Neural crest cell (in vitro differentiated cells): Measurements from ENCODE around the gene NR1D1. TPM values are rescaled to one million over a fixed set of nuclear protein-coding genes. Genes with fewer than 3 reads are reported as not detected.

Experiments used
- DNase-seq: peaks from one replicate; pipeline ENCODE4 v3.0.0; 2021; ENCODE audit warnings: low read depth, mixed read lengths, low spot score
- H3K27ac Mint-ChIP-seq: one replicate; pipeline ENCODE4 v1.8.0; 2021; ENCODE audit warnings: mild to moderate bottlenecking, mixed read lengths; ENCODE audit not compliant: unreplicated experiment
- H3K27me3 Mint-ChIP-seq: 2 replicates; pipeline ENCODE4 v1.8.0; 2021; ENCODE audit warnings: low read depth, mild to moderate bottlenecking, mixed read lengths
- H3K36me3 Mint-ChIP-seq: 2 replicates; pipeline ENCODE4 v1.8.0; 2021; ENCODE audit warnings: low read depth, mild to moderate bottlenecking, mixed read lengths
- H3K4me1 Mint-ChIP-seq: 2 replicates; pipeline ENCODE4 v1.8.0; 2021; ENCODE audit warnings: mixed read lengths
- H3K4me3 Mint-ChIP-seq: one replicate; pipeline ENCODE4 v1.8.0; 2021; ENCODE audit warnings: mild to moderate bottlenecking, mixed read lengths
- H3K9me3 Mint-ChIP-seq: 2 replicates; pipeline ENCODE4 v1.8.0; 2021; ENCODE audit warnings: mixed read lengths
- CTCF ChIP-seq: fragments of 200-600 bp; sonication (generic); conservative IDR thresholded peaks from 2 replicates; pipeline ENCODE4 v1.5.0; 2021; ENCODE audit warnings: antibody characterized with exemption, mild to moderate bottlenecking
- total RNA-seq: library from RNA; stranded (reverse); gene quantifications from 2 replicates; pipeline ENCODE4 v1.2.1, GENCODE V29; 2021

NR1D1 gene
- total RNA-seq, 1 donor from 2014 or later, result 2.8 TPM

- H3K4me3 Mint-ChIP-seq, result no peak overlapping the region
- no peak overlapping the region for H3K27ac Mint-ChIP-seq
- TF ChIP-seq CTCF, result no peak
- no peaks in the 10 kb centered on the region for H3K9me3 Mint-ChIP-seq
- H3K36me3 Mint-ChIP-seq, result peaks cover 8% of the 10 kb centered on the region
- H3K27me3 Mint-ChIP-seq, result no peaks in the 10 kb centered on the region
- H3K4me1 Mint-ChIP-seq, result no peaks in the 10 kb centered on the region
- DNase-seq, result no peak
These were observed 12.3 kb downstream of the NR1D1 start for GRCh38 chr17:40087903-40088718.

DNA sequence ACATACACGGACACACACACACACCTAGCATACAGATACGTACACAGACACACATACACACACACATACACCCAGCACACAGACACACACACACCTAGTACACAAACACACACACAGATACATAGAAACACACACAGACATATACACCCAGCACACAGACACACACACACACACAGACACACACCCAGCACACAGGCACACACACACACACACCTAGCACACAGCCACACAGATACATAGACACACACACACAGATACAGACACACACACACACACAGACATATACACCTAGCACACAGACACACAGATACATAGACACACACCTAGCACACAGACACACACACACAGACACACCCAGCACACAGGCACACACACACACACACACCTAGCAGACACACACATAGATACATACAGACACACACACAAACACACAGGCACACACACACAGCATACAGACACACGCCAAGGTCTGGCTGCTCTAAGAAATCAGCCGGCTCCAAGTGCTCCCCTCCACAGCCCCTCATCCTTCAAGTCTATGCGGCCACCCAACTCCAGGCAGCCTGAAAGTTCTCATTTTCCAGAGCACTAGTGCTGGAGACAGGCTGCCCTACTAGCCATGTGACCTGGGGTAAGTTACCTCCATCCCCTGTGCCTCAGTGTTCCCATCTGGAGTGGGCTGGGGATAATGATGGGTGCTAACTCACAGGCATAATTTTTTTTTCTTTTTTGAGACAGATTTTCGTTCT lies 13.2 kb downstream of the NR1D1 start:
- no peak for DNase-seq
- Mint-ChIP-seq H3K36me3 (peaks cover 8% of the 10 kb centered on the region), H3K4me1 (no peaks in the 10 kb centered on the region), H3K9me3 (no peaks in the 10 kb centered on the region), H3K27ac (no peak overlapping the region), H3K27me3 (no peaks in the 10 kb centered on the region), H3K4me3 (no peak overlapping the region)
- TF ChIP-seq CTCF, result no peak

GRCh38 chr17:40086150-40087044 lies 14.0 kb downstream of the NR1D1 start:
- peak; percentile 81 for TF ChIP-seq CTCF
- Mint-ChIP-seq H3K4me1 (no peaks in the 10 kb centered on the region), H3K27ac (no peak overlapping the region), H3K9me3 (no peaks in the 10 kb centered on the region), H3K27me3 (no peaks in the 10 kb centered on the region), H3K4me3 (no peak overlapping the region), H3K36me3 (peaks cover 8% of the 10 kb centered on the region)
- DNase-seq, result peak; percentile 69

DNA sequence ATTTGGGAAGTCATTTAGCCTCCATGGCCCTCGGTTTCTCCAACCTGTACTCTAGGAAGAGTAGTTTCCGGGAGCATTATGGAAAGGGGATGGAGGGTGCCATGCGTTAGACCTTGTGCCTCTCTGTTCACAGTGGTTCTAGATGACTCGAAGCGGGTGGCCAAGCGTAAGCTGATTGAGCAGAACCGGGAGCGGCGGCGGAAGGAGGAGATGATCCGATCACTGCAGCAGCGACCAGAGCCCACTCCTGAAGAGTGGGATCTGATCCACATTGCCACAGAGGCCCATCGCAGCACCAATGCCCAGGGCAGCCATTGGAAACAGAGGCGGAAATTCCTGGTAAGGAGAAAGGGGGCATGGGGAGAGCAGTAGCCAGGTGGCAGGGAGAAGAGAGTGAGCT lies 15.9 kb downstream of the NR1D1 start:
- no peaks in the 10 kb centered on the region for H3K9me3 Mint-ChIP-seq
- no peak overlapping the region for H3K4me3 Mint-ChIP-seq
- no peak for TF ChIP-seq CTCF
- H3K4me1 Mint-ChIP-seq, result no peaks in the 10 kb centered on the region
- no peak overlapping the region for H3K27ac Mint-ChIP-seq
- no peaks in the 10 kb centered on the region for H3K27me3 Mint-ChIP-seq
- peaks cover 8% of the 10 kb centered on the region for H3K36me3 Mint-ChIP-seq
- DNase-seq, result no peak

- Mint-ChIP-seq H3K4me3 (no peak overlapping the region), H3K9me3 (no peaks in the 10 kb centered on the region), H3K27me3 (no peaks in the 10 kb centered on the region), H3K27ac (no peak overlapping the region), H3K36me3 (peaks cover 2% of the 10 kb centered on the region), H3K4me1 (peaks cover 7% of the 10 kb centered on the region)
- DNase-seq, result no peak
- TF ChIP-seq CTCF, result no peak
These were observed 20.8 kb downstream of the NR1D1 start for GRCh38 chr17:40079545-40079944.
